Neuronal stem cell (in vitro differentiated cells): ENCODE measurements around the gene CYP27B1.
A peak's percentile ranks its signal among the peaks of the same experiment; 100 is the strongest.

Experiments used
- DNase-seq: peaks from one replicate; pipeline ENCODE4 v3.0.0-alpha.2; 2013; ENCODE audit warnings: low spot score
- H2AFZ ChIP-seq: one replicate; pipeline ENCODE4 v1.6.1; 2013; ENCODE audit warnings: mild to moderate bottlenecking, low read length, inconsistent platforms
- H2AK5ac ChIP-seq: 2 replicates; pipeline ENCODE4 v1.6.1; 2013; ENCODE audit warnings: low read depth, mild to moderate bottlenecking, inconsistent platforms, low read length, moderate library complexity, mixed read lengths
- H2BK120ac ChIP-seq: 2 replicates; pipeline ENCODE4 v1.6.1; 2013; ENCODE audit warnings: low read depth, mild to moderate bottlenecking, inconsistent platforms, low read length, moderate library complexity, mixed read lengths
- H2BK12ac ChIP-seq: one replicate; pipeline ENCODE4 v1.6.1; 2013; ENCODE audit warnings: low read length, inconsistent platforms
- H2BK15ac ChIP-seq: 2 replicates; pipeline ENCODE4 v1.6.1; 2013; ENCODE audit warnings: mild to moderate bottlenecking, low read length, inconsistent platforms, mixed read lengths
- H2BK5ac ChIP-seq: one replicate; pipeline ENCODE4 v1.6.1; 2013; ENCODE audit warnings: inconsistent platforms, mild to moderate bottlenecking, low read length, moderate library complexity
- H3K14ac ChIP-seq: one replicate; pipeline ENCODE4 v1.6.1; 2013; ENCODE audit warnings: low read length, inconsistent platforms
- H3K18ac ChIP-seq: 2 replicates; pipeline ENCODE4 v1.6.1; 2013; ENCODE audit warnings: low read length, inconsistent platforms
- H3K23ac ChIP-seq: 2 replicates; pipeline ENCODE4 v1.6.1; 2013; ENCODE audit warnings: low read depth, mild to moderate bottlenecking, mixed read lengths, low read length, inconsistent platforms; ENCODE audit not compliant: poor library complexity
- H3K27ac ChIP-seq: replicated peaks from 3 replicates; pipeline ENCODE4 v1.5.1; 2013; ENCODE audit warnings: low read length, inconsistent platforms
- H3K27me3 ChIP-seq, 3 experiments: 2 replicates each; pipeline ENCODE4 v1.6.1; 2013; ENCODE audit warnings: low read length in 3 of 3, mild to moderate bottlenecking in 2 of 3, inconsistent platforms in 1 of 3, low read depth in 1 of 3, mixed read lengths in 1 of 3, moderate library complexity in 1 of 3; ENCODE audit not compliant: control insufficient read depth in 3 of 3, insufficient read depth in 3 of 3
- H3K36me3 ChIP-seq, 2 donors: replicated peaks in 1 of 2; 2 replicates each; pipeline ENCODE4 v1.6.1; 2013; ENCODE audit warnings: low read length in 2 of 2; ENCODE audit not compliant: control insufficient read depth in 2 of 2, insufficient read depth in 2 of 2
- H3K4ac ChIP-seq: 2 replicates; pipeline ENCODE4 v1.6.1; 2013; ENCODE audit warnings: inconsistent platforms, mild to moderate bottlenecking, low read length, moderate library complexity
- H3K4me1 ChIP-seq, 2 donors: 1 replicate in 1 of 2; 2 replicates in 1 of 2; pipeline ENCODE4 v1.6.1; 2013; ENCODE audit warnings: low read length in 2 of 2, low read depth in 1 of 2; ENCODE audit not compliant: control insufficient read depth in 2 of 2, insufficient read depth in 1 of 2
- H3K4me2 ChIP-seq: one replicate; pipeline ENCODE4 v1.6.1; 2013; ENCODE audit warnings: mild to moderate bottlenecking, low read length, inconsistent platforms; ENCODE audit not compliant: insufficient read depth, poor library complexity, severe bottlenecking
- H3K4me3 ChIP-seq, 2 donors: 2 replicates each; pipeline ENCODE4 v1.5.1; 2013; ENCODE audit warnings: low read length in 2 of 2, mild to moderate bottlenecking in 2 of 2, inconsistent platforms in 1 of 2, moderate library complexity in 1 of 2
- H3K79me1 ChIP-seq: one replicate; pipeline ENCODE4 v1.6.1; 2013; ENCODE audit warnings: low read depth, mild to moderate bottlenecking, inconsistent platforms, low read length, moderate library complexity
- H3K9ac ChIP-seq: one replicate; pipeline ENCODE4 v1.6.1; 2013; ENCODE audit warnings: mild to moderate bottlenecking, low read depth, low read length, inconsistent platforms; ENCODE audit not compliant: poor library complexity
- H3K9me3 ChIP-seq, 2 donors: replicated peaks in 1 of 2; 2 replicates each; pipeline versions ENCODE3 to v1.6.1; 2013; ENCODE audit warnings: low read length in 2 of 2, mild to moderate bottlenecking in 2 of 2, inconsistent platforms in 1 of 2, low read depth in 1 of 2, mixed read lengths in 1 of 2, moderate library complexity in 1 of 2; ENCODE audit not compliant: control insufficient read depth in 2 of 2, insufficient read depth in 1 of 2
- H4K8ac ChIP-seq: one replicate; pipeline ENCODE4 v1.6.1; 2013; ENCODE audit warnings: low read depth, mild to moderate bottlenecking, inconsistent platforms, low read length, moderate library complexity
- H4K91ac ChIP-seq: one replicate; pipeline ENCODE4 v1.6.1; 2013; ENCODE audit warnings: low read length, low read depth, mild to moderate bottlenecking, inconsistent platforms; ENCODE audit not compliant: poor library complexity
- WGBS, 2 donors: extraction: QIAGEN DNeasy Blood & Tissue Kit; methylation state at CpG; one replicate each; pipeline ENCODE4 v1.1.7; 2013; ENCODE audit warnings: missing lambda C conversion rate in 2 of 2, mixed read lengths in 1 of 2; ENCODE audit not compliant: insufficient read length in 2 of 2, insufficient replicate concordance in 1 of 2; ENCODE audit errors: extremely low coverage in 2 of 2; 5-methylcytosine and 5-hydroxymethylcytosine counted together

CYP27B1 gene

DNA sequence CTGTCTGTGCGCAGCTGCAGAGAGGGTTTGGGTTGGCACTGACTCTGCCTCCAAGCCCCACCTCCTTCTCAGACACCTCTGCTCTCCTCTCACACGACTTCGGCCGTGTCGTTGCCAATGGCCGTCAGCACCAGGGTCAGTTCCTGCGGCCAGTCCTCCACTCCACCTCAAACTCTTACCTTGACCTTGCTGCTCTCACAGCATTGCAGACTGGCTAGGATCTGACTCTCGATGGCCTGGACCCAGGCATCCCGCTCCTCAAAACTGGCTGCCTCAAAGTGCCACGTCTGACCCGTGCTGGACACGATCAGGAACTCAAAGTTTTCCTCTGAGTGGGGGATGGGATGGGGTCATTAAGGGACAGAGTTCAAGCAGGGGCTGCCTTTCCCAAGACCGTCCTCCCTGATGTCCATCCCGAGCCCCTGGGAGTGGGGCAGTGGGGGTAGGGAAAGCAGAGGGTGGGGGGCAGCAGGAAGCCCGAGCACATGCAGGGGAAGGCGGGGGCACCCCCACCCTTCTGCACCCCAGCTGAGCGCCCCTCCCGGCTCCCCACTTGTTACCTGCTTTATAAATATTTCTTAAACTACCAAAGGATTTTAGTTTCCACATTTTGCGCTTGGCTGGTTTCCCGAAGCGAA, 39.0 kb downstream of the CYP27B1 start:
- Histone ChIP-seq H3K4ac (no peak overlapping the region), H2BK15ac (no peak overlapping the region), H3K36me3 (peaks cover 0 to 56% of the 10 kb centered on the region in 2 donors), H2AK5ac (no peak overlapping the region), H2AFZ (no peak overlapping the region), H3K23ac (peak overlapping the region; percentile 97), H3K27me3 (peaks cover 0 to 83% (median 18%) of the 10 kb centered on the region in 3 experiments), H4K8ac (no peak overlapping the region), H3K4me2 (no peak overlapping the region), H2BK12ac (no peak overlapping the region), H3K9ac (no peak overlapping the region), H3K18ac (no peak overlapping the region), H3K79me1 (no peaks in the 10 kb centered on the region), H3K4me3 (no peak overlapping the region), H2BK5ac (no peak overlapping the region), H4K91ac (no peak overlapping the region), H3K14ac (no peak overlapping the region), H3K27ac (no peak overlapping the region), H2BK120ac (no peak overlapping the region), H3K4me1 (peaks cover 0 to 7% of the 10 kb centered on the region in 2 donors), H3K9me3 (peaks cover 0 to 3% of the 10 kb centered on the region in 2 donors)
- no peak for DNase-seq
- no CpG with 5 or more reads among the region's 21 CpGs for WGBS, 2 donors

DNA sequence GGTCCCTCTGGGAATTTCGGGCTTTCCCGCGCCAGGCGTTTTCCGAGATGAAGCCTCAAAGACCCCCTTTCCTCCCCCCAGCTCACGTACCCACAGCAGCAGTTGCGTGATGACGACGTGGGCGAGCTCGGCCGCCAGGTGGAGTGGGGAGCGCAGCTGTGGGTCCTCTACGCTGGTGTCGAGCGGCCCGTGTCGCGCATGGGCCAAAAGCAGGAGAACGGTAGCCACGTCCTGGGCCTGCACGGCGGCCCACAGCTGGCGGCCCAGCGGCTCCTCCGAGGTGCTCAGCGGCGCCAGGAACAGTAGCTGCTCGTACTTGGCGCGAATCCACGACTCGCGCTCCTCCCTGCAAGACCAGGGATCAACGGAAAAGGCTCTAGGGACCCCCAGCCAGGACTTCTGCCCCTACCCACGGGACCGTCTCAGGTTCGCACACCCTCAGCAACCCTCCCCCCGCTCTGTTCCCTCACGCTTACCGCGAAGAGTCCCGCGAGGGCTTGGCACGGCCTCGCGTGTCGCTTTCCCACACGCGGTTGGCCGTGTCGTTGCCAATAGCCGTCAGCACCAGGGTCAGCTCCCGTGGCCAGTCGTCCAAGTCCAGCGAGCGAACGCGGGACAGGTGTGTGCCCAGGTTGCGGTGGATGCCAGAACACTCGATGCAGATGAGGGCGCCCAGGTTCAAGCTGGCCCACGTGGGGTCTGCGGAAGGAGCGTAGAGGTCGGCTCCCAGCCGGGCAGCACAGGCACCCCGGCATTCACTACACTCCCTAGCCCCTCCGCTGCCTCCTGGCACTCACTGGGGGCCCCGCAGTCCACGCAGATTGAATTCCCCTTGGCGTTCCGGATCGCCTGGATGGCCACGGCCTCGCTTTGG, 39.8 kb downstream of the CYP27B1 start:
- Histone ChIP-seq H2AK5ac (peak overlapping the region; percentile 53), H3K23ac (peak overlapping the region; percentile 97), H3K9me3 (peaks cover 0 to 3% of the 10 kb centered on the region in 2 donors), H3K27ac (no peak overlapping the region), H3K4me1 (peaks cover 0 to 7% of the 10 kb centered on the region in 2 donors), H4K91ac (no peak overlapping the region), H2BK12ac (peak overlapping the region; percentile 42), H3K27me3 (peaks cover 0 to 75% (median 18%) of the 10 kb centered on the region in 3 experiments), H3K36me3 (peaks cover 0 to 50% of the 10 kb centered on the region in 2 donors), H2AFZ (no peak overlapping the region), H3K79me1 (no peaks in the 10 kb centered on the region), H3K4me2 (peak overlapping the region; percentile 99), H2BK15ac (peak overlapping the region; percentile 30), H3K18ac (peak overlapping the region; percentile 83), H3K4ac (no peak overlapping the region), H3K4me3 (peak overlapping the region in 1 of 2 donors; percentile 79), H3K14ac (no peak overlapping the region), H4K8ac (peak overlapping the region; percentile 49), H2BK5ac (peak overlapping the region; percentile 45), H3K9ac (peak overlapping the region; percentile 54), H2BK120ac (no peak overlapping the region)
- DNase-seq, result no peak
- WGBS, 2 donors, result no CpG with 5 or more reads among the region's 76 CpGs

DNA sequence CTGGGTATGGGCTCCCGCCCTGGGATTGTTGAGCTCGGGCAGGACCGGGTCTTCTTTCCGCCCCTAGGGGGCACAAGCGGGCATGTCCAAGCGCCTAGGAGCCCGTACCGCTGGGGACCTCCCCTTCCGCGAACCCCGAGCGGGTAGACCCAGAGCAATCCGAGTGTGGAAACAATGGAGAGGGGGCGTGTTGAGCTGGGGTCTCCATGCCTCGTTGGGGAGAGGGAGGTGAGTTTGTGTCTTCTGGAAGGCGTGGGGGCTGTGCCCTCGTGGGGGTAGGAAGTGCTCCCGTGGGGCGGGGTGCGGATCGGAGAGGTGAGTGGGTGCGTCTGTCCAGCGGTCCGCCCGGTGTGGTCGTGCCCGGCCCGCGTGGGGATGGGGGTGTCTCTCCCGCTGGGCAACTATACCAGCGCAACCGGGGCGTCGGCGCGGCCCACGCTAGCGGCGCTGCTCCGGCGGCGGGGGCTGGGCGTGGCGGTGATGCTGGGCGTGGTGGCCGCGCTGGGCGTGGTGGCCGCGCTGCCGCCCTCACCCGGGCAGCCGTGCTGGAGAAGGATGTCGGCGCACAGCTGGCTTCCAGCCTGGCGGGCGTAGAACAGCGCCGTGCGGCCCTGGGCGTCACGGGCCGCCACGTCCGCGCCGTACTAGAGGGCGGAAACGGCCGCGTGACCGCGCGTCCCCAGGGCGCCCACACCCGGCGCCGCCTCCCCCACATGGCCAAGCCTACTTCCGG, 40.6 kb downstream of the CYP27B1 start:
- H2BK5ac ChIP-seq, result peak overlapping the region; percentile 45
- peaks cover 0 to 50% of the 10 kb centered on the region in 2 donors for H3K36me3 ChIP-seq
- H3K79me1 ChIP-seq, result no peaks in the 10 kb centered on the region
- H4K91ac ChIP-seq, result no peak overlapping the region
- H3K27me3 ChIP-seq, result peaks cover 0 to 68% (median 18%) of the 10 kb centered on the region in 3 experiments
- H2BK120ac ChIP-seq, result no peak overlapping the region
- peak overlapping the region in 1 of 2 donors; percentile 79 for H3K4me3 ChIP-seq
- H3K18ac ChIP-seq, result peak overlapping the region; percentile 75
- no peak overlapping the region for H2AFZ ChIP-seq
- peak overlapping the region; percentile 99 for H3K4me2 ChIP-seq
- H3K9ac ChIP-seq, result peak overlapping the region; percentile 85
- peak overlapping the region; percentile 46 for H2AK5ac ChIP-seq
- H2BK15ac ChIP-seq, result peak overlapping the region; percentile 30
- peak overlapping the region; percentile 57 for H3K23ac ChIP-seq
- H2BK12ac ChIP-seq, result no peak overlapping the region
- peaks cover 0 to 7% of the 10 kb centered on the region in 2 donors for H3K4me1 ChIP-seq
- no peak overlapping the region for H3K4ac ChIP-seq
- peak overlapping the region; percentile 97 for H4K8ac ChIP-seq
- WGBS, 2 donors, result no CpG with 5 or more reads among the region's 79 CpGs
- DNase-seq, result peak; percentile 78
- peaks cover 0 to 3% of the 10 kb centered on the region in 2 donors for H3K9me3 ChIP-seq
- H3K14ac ChIP-seq, result peak overlapping the region; percentile 23
- no peak overlapping the region for H3K27ac ChIP-seq
